ENCODE data around the gene ARID3A.

GRCh38 chr19:999379-999719 is 73.5 kb downstream of the ARID3A start:
- TF ChIP-seq CTCF (conservative IDR thresholded peaks at IDR 0.05; ENCODE audit: low read length) (no peak), EZH2phosphoT487 (IDR thresholded peaks at IDR 0.05; ENCODE audit: borderline replicate concordance) (no peak)

All from Loucy (cell line).